ENCODE data around the gene PROKR1.
A peak's percentile ranks its signal among the peaks of the same experiment; 100 is the strongest.
"Not testable (repeated sequence)": the region's sequence is repeated elsewhere in the genome, so short reads cannot be mapped to it uniquely, and the experiment has no call there.

PROKR1 gene

DNA sequence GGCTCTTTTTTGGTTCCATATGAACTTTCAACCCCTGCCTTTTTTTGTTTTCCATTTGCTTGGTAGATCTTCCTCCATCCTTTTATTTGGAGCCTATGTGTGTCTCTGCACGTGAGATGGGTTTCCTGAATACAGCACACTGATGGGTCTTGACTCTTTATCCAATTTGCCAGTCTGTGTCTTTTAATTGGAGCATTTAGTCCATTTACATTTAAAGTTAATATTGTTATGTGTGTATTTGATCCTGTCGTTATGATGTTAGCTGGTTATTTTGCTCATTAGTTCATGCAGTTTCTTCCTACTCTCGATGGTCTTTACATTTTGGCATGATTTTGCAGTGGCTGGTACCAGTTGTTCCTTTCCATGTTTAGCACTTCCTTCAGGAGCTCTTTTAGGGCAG, 34.5 kb downstream of the PROKR1 start:
- not testable (repeated sequence) for H3K4me3 ChIP-seq (ENCODE audit: low read length); H3K27ac ChIP-seq (ENCODE audit: low read length); H3K36me3 ChIP-seq (ENCODE audit: control insufficient read depth, insufficient read depth, low read length); H3K27me3 ChIP-seq (ENCODE audit: control insufficient read depth, insufficient read depth, low read length); DNase-seq (ENCODE audit: low read depth, low spot score); H3K4me1 ChIP-seq (ENCODE audit: control insufficient read depth, insufficient read depth, low read length); H3K9me3 ChIP-seq (ENCODE audit: control insufficient read depth, insufficient read depth, low read length)
- no CpG with 5 or more reads among the region's 3 CpGs for WGBS (ENCODE audit: insufficient coverage, insufficient read length)

GRCh38 chr2:68679166-68679916, 36.0 kb downstream of the PROKR1 start:
- not testable (repeated sequence) for H3K36me3 ChIP-seq (ENCODE audit: control insufficient read depth, insufficient read depth, low read length); H3K9me3 ChIP-seq (ENCODE audit: control insufficient read depth, insufficient read depth, low read length); H3K4me1 ChIP-seq (ENCODE audit: control insufficient read depth, insufficient read depth, low read length); DNase-seq (ENCODE audit: low read depth, low spot score); H3K27me3 ChIP-seq (ENCODE audit: control insufficient read depth, insufficient read depth, low read length); H3K27ac ChIP-seq (ENCODE audit: low read length)
- no CpG with 5 or more reads among the region's 25 CpGs for WGBS (ENCODE audit: insufficient coverage, insufficient read length)
- H3K4me3 ChIP-seq (ENCODE audit: low read length), result peak overlapping the region; percentile 12; the same call in 1 of the 2 replicates

- H3K27ac ChIP-seq (ENCODE audit: low read length); H3K27me3 ChIP-seq (ENCODE audit: control insufficient read depth, insufficient read depth, low read length); H3K36me3 ChIP-seq (ENCODE audit: control insufficient read depth, insufficient read depth, low read length); DNase-seq (ENCODE audit: low read depth, low spot score); H3K9me3 ChIP-seq (ENCODE audit: control insufficient read depth, insufficient read depth, low read length); H3K4me1 ChIP-seq (ENCODE audit: control insufficient read depth, insufficient read depth, low read length); H3K4me3 ChIP-seq (ENCODE audit: low read length): not testable (repeated sequence)
- whole genome bisulfite sequencing (ENCODE audit: insufficient coverage, insufficient read length), result no CpG with 5 or more reads among the region's 9 CpGs
Measured at GRCh38 chr2:68679917-68680267, 36.5 kb downstream of the PROKR1 start.

DNA sequence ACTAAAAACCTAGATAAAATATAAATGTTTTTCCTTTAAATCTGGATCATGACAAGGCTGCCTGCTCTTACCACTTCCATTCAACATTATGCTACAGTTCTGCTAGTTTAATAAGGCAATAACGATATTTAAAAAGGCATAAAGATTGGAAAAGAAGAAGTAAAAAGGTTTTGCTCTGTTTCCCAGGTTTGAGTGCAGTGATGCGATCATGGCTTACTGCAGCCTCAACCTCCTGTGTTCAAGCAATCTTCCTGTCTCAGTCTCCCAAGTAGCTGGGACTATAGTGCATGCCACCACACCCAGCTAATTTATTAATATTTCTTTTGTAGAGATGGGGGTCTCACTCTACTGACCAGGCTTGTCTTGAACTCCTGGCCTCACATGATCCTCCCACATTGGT, 40.8 kb downstream of the PROKR1 start:
- WGBS (ENCODE audit: insufficient coverage, insufficient read length), result no CpG with 5 or more reads among the region's 2 CpGs
- no peak overlapping the region for H3K4me3 ChIP-seq (ENCODE audit: low read length)

GRCh38 chr2:68686178-68686577, 42.8 kb downstream of the PROKR1 start:
- Histone ChIP-seq H3K36me3 (ENCODE audit: control insufficient read depth, insufficient read depth, low read length) (no peaks in the 10 kb centered on the region), H3K9me3 (ENCODE audit: control insufficient read depth, insufficient read depth, low read length) (no peaks in the 10 kb centered on the region), H3K27me3 (ENCODE audit: control insufficient read depth, insufficient read depth, low read length) (no peaks in the 10 kb centered on the region), H3K27ac (ENCODE audit: low read length) (no peak overlapping the region), H3K4me3 (ENCODE audit: low read length) (no peak overlapping the region), H3K4me1 (ENCODE audit: control insufficient read depth, insufficient read depth, low read length) (no peaks in the 10 kb centered on the region)
- DNase-seq (ENCODE audit: low read depth, low spot score), result no peak
- no CpG with 5 or more reads among the region's 5 CpGs for WGBS (ENCODE audit: insufficient coverage, insufficient read length)

More for the DNA sequence above, 40.8 kb downstream of the PROKR1 start:
- no peaks in the 10 kb centered on the region for H3K9me3 ChIP-seq (ENCODE audit: control insufficient read depth, insufficient read depth, low read length)
- H3K27ac ChIP-seq (ENCODE audit: low read length), result no peak overlapping the region
- H3K36me3 ChIP-seq (ENCODE audit: control insufficient read depth, insufficient read depth, low read length), result no peaks in the 10 kb centered on the region
- no peak for DNase-seq (ENCODE audit: low read depth, low spot score)
- no peaks in the 10 kb centered on the region for H3K4me1 ChIP-seq (ENCODE audit: control insufficient read depth, insufficient read depth, low read length)
- H3K27me3 ChIP-seq (ENCODE audit: control insufficient read depth, insufficient read depth, low read length), result no peaks in the 10 kb centered on the region

DNA sequence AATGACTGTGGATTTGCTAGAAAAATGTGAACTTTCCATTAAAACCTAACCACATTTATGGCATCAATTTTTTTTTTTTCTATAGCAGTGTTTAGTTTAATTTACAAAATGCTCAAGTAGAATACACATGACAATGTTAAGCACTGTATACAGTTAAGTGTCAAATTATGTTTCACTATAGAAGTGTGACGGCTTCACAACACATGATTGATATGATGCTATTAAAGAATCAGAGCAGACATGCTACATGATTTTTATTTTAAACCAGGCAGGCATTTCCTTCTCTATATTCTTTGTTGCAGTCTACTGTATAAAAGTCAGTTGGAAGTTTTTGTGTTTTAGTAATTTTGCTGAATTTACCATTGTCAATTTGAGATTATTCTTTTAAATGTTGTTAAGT, 43.6 kb downstream of the PROKR1 start:
- H3K9me3 ChIP-seq (ENCODE audit: control insufficient read depth, insufficient read depth, low read length), result no peaks in the 10 kb centered on the region
- H3K27me3 ChIP-seq (ENCODE audit: control insufficient read depth, insufficient read depth, low read length), result no peaks in the 10 kb centered on the region
- H3K4me1 ChIP-seq (ENCODE audit: control insufficient read depth, insufficient read depth, low read length), result no peaks in the 10 kb centered on the region
- H3K36me3 ChIP-seq (ENCODE audit: control insufficient read depth, insufficient read depth, low read length), result no peaks in the 10 kb centered on the region
- no CpG with 5 or more reads among the region's 1 CpG for WGBS (ENCODE audit: insufficient coverage, insufficient read length)
- no peak overlapping the region for H3K27ac ChIP-seq (ENCODE audit: low read length)
- DNase-seq (ENCODE audit: low read depth, low spot score), result no peak
- H3K4me3 ChIP-seq (ENCODE audit: low read length), result no peak overlapping the region

DNA sequence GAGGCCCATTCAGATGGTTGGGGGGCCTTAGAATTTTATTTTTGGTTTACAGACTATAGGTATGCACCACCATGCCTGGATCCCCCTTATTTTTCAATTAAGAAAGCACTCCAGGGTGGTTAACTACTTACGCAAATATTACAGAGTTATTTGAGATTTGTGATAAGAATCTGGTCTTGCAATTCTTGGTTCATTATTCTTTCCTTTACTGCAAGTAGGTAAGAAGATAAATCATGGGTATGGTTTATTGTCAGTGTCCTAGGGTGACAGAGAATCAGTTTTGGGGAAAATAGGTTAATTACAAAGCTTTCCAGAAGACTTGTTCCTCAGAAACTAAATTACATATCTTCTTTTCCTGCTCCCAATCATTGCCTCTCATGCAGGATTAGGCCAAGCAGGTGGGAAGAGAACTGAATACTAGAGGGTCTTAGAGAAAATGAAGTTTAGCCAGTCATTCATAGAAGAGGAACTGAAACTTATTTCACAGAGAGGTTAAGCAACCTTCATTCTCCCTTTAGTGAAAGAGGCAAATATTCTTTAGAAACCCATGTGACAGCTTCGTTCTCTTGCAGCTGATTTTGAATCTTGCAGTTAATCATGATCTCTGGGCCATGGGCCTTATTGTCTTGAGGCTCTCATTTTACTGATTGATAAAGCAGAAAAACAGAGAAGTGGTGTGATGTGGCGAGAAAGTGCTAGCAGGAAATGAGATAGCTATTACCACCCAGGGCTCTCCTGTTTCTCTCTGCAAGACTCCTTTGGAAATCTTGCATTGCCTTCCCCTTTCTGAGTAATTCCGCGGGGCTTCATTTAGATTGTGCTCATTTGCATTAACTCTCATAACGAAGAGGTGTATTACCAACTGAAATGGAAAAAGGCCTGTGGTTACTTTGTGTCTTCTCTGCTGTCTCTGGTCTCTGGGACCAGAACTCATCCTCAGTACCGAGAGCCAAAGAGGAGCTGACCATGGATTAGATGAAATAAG, 46.5 kb downstream of the PROKR1 start:
- H3K4me3 ChIP-seq (ENCODE audit: low read length), result no peak overlapping the region
- no peaks in the 10 kb centered on the region for H3K36me3 ChIP-seq (ENCODE audit: control insufficient read depth, insufficient read depth, low read length)
- H3K27me3 ChIP-seq (ENCODE audit: control insufficient read depth, insufficient read depth, low read length), result no peaks in the 10 kb centered on the region
- DNase-seq (ENCODE audit: low read depth, low spot score), result no peak
- no peak overlapping the region for H3K27ac ChIP-seq (ENCODE audit: low read length)
- H3K9me3 ChIP-seq (ENCODE audit: control insufficient read depth, insufficient read depth, low read length), result no peaks in the 10 kb centered on the region
- no peaks in the 10 kb centered on the region for H3K4me1 ChIP-seq (ENCODE audit: control insufficient read depth, insufficient read depth, low read length)
- no CpG with 5 or more reads among the region's 7 CpGs for WGBS (ENCODE audit: insufficient coverage, insufficient read length)

DNA sequence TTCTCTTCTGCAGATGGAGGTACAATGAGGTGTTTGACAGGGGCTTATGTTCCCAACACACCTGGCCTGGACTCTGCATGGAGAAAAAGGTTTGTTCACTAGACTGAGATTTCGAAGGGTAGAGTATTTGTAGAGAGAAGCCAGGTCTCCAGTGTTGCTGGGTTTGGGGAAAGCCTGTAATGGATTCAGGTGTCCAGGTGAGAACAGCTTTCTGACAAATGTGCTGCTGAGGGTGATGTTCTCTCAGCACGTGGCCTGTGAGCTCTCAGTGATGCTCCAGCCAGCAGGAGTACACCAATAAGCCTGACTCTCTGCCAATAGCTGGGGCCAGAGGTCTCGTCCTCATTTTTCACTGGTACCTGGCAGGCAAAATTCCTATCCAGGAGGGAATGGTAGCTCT, 47.5 kb downstream of the PROKR1 start:
- Histone ChIP-seq H3K27ac (ENCODE audit: low read length) (no peak overlapping the region), H3K27me3 (ENCODE audit: control insufficient read depth, insufficient read depth, low read length) (no peaks in the 10 kb centered on the region), H3K4me3 (ENCODE audit: low read length) (no peak overlapping the region), H3K36me3 (ENCODE audit: control insufficient read depth, insufficient read depth, low read length) (no peaks in the 10 kb centered on the region), H3K4me1 (ENCODE audit: control insufficient read depth, insufficient read depth, low read length) (no peaks in the 10 kb centered on the region), H3K9me3 (ENCODE audit: control insufficient read depth, insufficient read depth, low read length) (no peaks in the 10 kb centered on the region)
- WGBS (ENCODE audit: insufficient coverage, insufficient read length), result no CpG with 5 or more reads among the region's 3 CpGs
- DNase-seq (ENCODE audit: low read depth, low spot score), result no peak

DNA sequence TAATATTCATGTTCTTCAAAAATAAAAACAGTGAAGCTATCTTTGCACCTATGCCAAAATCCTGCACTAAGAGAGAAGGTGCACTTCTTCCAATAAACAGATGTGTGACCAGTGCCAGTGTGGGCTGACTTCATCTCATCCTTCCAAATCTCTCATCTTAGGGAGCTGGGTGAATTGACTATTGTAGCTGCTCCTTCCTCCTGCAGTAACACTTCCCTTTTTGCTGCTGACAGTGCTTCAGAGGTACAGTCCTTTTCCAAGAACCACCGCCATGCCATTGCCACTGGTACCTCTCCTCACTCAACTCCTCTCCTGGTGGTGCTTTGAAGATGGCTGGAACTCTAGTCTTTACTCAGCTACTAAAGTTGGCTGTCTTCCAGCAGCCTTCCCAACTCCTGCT, 49.1 kb downstream of the PROKR1 start:
- H3K27ac ChIP-seq (ENCODE audit: low read length), result no peak overlapping the region
- no peaks in the 10 kb centered on the region for H3K9me3 ChIP-seq (ENCODE audit: control insufficient read depth, insufficient read depth, low read length)
- H3K36me3 ChIP-seq (ENCODE audit: control insufficient read depth, insufficient read depth, low read length), result no peaks in the 10 kb centered on the region
- no peak for DNase-seq (ENCODE audit: low read depth, low spot score)
- H3K4me3 ChIP-seq (ENCODE audit: low read length), result no peak overlapping the region
- no peaks in the 10 kb centered on the region for H3K4me1 ChIP-seq (ENCODE audit: control insufficient read depth, insufficient read depth, low read length)
- WGBS (ENCODE audit: insufficient coverage, insufficient read length), result no CpG with 5 or more reads among the region's 1 CpG
- H3K27me3 ChIP-seq (ENCODE audit: control insufficient read depth, insufficient read depth, low read length), result no peaks in the 10 kb centered on the region

DNA sequence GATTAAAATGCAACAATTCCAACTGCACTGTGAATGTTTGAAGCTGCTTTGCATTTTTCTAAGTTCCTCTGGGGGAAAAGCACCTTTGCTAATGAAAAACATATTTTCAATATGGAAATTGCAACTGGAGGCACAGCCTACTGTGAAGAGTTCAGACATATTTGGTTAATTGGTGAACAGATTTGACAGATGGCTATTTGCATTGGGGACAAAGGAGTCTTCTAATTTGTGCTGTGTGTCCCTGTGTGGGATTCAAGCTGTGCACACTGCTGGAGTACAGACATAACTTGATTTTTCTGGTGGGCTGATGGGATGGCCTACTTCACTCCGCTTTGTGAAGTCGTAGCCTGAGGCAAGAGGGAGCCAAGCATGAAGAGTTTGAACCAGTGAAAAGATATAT, 50.6 kb downstream of the PROKR1 start:
- Histone ChIP-seq H3K27me3 (ENCODE audit: control insufficient read depth, insufficient read depth, low read length) (no peaks in the 10 kb centered on the region), H3K36me3 (ENCODE audit: control insufficient read depth, insufficient read depth, low read length) (no peaks in the 10 kb centered on the region), H3K9me3 (ENCODE audit: control insufficient read depth, insufficient read depth, low read length) (no peaks in the 10 kb centered on the region), H3K27ac (ENCODE audit: low read length) (no peak overlapping the region), H3K4me3 (ENCODE audit: low read length) (no peak overlapping the region), H3K4me1 (ENCODE audit: control insufficient read depth, insufficient read depth, low read length) (no peaks in the 10 kb centered on the region)
- no CpG with 5 or more reads among the region's 2 CpGs for WGBS (ENCODE audit: insufficient coverage, insufficient read length)
- DNase-seq (ENCODE audit: low read depth, low spot score), result no peak

All from iPS DF 6.9 (cell line).